GM12878 (cell line): ENCODE data around the gene CADM2. TPM values are rescaled to one million over a fixed set of nuclear protein-coding genes. Genes with fewer than 3 reads are reported as not detected.
A peak's percentile ranks its signal among the peaks of the same experiment; 100 is the strongest.

Source experiments
- ATAC-seq: fragments of 200-7000 bp; cut with Tn5 transposase; 3 replicates; pipeline ENCODE4 v1.9.1; 2020; ENCODE audit warnings: mild to moderate bottlenecking, moderate library complexity
- BruUV-seq: library from RNA; stranded (reverse); fragments of 400-500 nt; replicated peaks from 2 replicates; lab custom pipeline; 2021; lab: Mats Ljungman, UMichigan
- CTCF ChIA-PET: fragments of 300-600 bp; sonication (Branson Sonifier 250); formaldehyde crosslinking; extraction: SDS; loops from one replicate; lab custom pipeline; 2021; ENCODE audit warnings: inconsistent platforms; lab: Yijun Ruan, JAX
- POLR2A ChIA-PET: fragments of 350-600 bp; formaldehyde crosslinking; extraction: SDS; loops from one replicate; lab custom pipeline; 2021; ENCODE audit warnings: inconsistent platforms; lab: Charles Lee
- RAD21 ChIA-PET: fragments of 300-600 bp; sonication (Branson Sonifier 250); formaldehyde crosslinking; loops from one replicate; lab custom pipeline; 2023; ENCODE audit warnings: antibody characterized with exemption; ENCODE audit not compliant: unreplicated experiment; lab: Charles Lee
- SMC1A ChIA-PET: fragments of 300-600 bp; sonication (Branson Sonifier 250); formaldehyde crosslinking; loops from one replicate; lab custom pipeline; 2023; ENCODE audit not compliant: unreplicated experiment, uncharacterized antibody; lab: Charles Lee
- DNase-seq: peaks from one replicate; pipeline ENCODE4 v3.0.0-alpha.2; 2011; ENCODE audit warnings: low read depth, low spot score
- FAIRE-seq: peaks from 3 replicates; lab custom pipeline; 2011; peaks lifted over from hg19 to GRCh38; lab: Jason Lieb, UNC
- H2AFZ ChIP-seq: 2 replicates; pipeline ENCODE4 v1.6.0; 2011; ENCODE audit warnings: low read depth, low read length, control low read depth; ENCODE audit not compliant: control insufficient read depth
- H3K27ac ChIP-seq: 2 replicates; pipeline ENCODE4 v1.5.1; 2011; ENCODE audit warnings: control low read depth; ENCODE audit not compliant: control insufficient read depth, insufficient read depth
- H3K27me3 ChIP-seq, 2 experiments: replicated peaks in 1 of 2; 2 replicates each; pipeline versions ENCODE4 v1.6.0 to v1.6.1; 2011; ENCODE audit warnings: low read length in 1 of 2; ENCODE audit not compliant: control insufficient read depth in 2 of 2, insufficient read depth in 2 of 2
- H3K36me3 ChIP-seq, 2 experiments: 2 replicates each; pipeline ENCODE4 v1.5.1; 2011; ENCODE audit warnings: low read length in 1 of 2; ENCODE audit not compliant: control insufficient read depth in 2 of 2, insufficient read depth in 2 of 2
- H3K4me1 ChIP-seq: 2 replicates; pipeline ENCODE4 v1.6.1; 2011; ENCODE audit warnings: mild to moderate bottlenecking, low read length, moderate library complexity, mixed read lengths; ENCODE audit not compliant: control insufficient read depth, insufficient read depth
- H3K4me2 ChIP-seq: 2 replicates; pipeline ENCODE4 v1.6.0; 2011; ENCODE audit warnings: control low read depth; ENCODE audit not compliant: control insufficient read depth, insufficient read depth
- H3K4me3 ChIP-seq: fragments of 200-600 bp; sonication (generic); 2 replicates; pipeline ENCODE4 v1.5.1; 2016
- H3K79me2 ChIP-seq: 2 replicates; pipeline ENCODE4 v1.6.0; 2011; ENCODE audit warnings: low read length; ENCODE audit not compliant: control insufficient read depth, insufficient read depth
- H3K9ac ChIP-seq: 2 replicates; pipeline ENCODE4 v1.8.0; 2011; ENCODE audit warnings: low read length, control low read depth, mixed read lengths; ENCODE audit not compliant: control insufficient read depth, insufficient read depth
- H3K9me3 ChIP-seq: replicated peaks from 3 replicates; pipeline ENCODE4 v1.5.1; 2011; ENCODE audit warnings: mild to moderate bottlenecking, low read length; ENCODE audit not compliant: control insufficient read depth, insufficient read depth
- H4K20me1 ChIP-seq: 2 replicates; pipeline ENCODE4 v1.6.0; 2011; ENCODE audit not compliant: control insufficient read depth, insufficient read depth
- CHD2 ChIP-seq: IDR thresholded peaks from 2 replicates; pipeline ENCODE4 v1.6.1; 2011; ENCODE audit warnings: low read depth, low read length, improper control_type of control experiment, borderline replicate concordance
- ESRRA ChIP-seq: IDR thresholded peaks from 2 replicates; pipeline ENCODE4 v1.6.1; 2012; ENCODE audit warnings: mild to moderate bottlenecking, low read length, improper control_type of control experiment
- JUND ChIP-seq: IDR thresholded peaks from 2 replicates; pipeline ENCODE4 v1.6.1; 2012; ENCODE audit warnings: low read depth, mild to moderate bottlenecking, low read length, improper control_type of control experiment, moderate library complexity
- NFYA ChIP-seq: IDR thresholded peaks from 2 replicates; pipeline ENCODE4 v1.6.1; 2011; ENCODE audit warnings: low read depth, mild to moderate bottlenecking, low read length, improper control_type of control experiment, borderline replicate concordance
- SRF ChIP-seq, 2 experiments: IDR thresholded peaks; 2 replicates each; pipeline ENCODE4 v1.6.1; 2011; ENCODE audit warnings: low read depth in 2 of 2, low read length in 2 of 2, mild to moderate bottlenecking in 1 of 2, moderate library complexity in 1 of 2
- YY1 ChIP-seq: IDR thresholded peaks from 2 replicates; pipeline ENCODE4 v1.6.1; 2011; ENCODE audit warnings: low read depth, mild to moderate bottlenecking, low read length
- WGBS: methylation state at CpG from one replicate; pipeline ENCODE4 v1.1.6; 2016; ENCODE audit warnings: low lambda C conversion rate; ENCODE audit not compliant: insufficient replicate concordance, insufficient coverage; ENCODE audit errors: missing lambda C conversion rate; 5-methylcytosine and 5-hydroxymethylcytosine counted together
- in situ Hi-C: fragments of 300-500 bp; cut with MboI; formaldehyde crosslinking; loops from 9 replicates; pipeline ENCODE4 v1.14.3; 2018; ENCODE audit warnings: mixed read lengths
- intact Hi-C: fragments of 100-400 bp; cut with micrococcal nuclease; formaldehyde crosslinking; loops from one replicate; pipeline ENCODE4 v1.14.2; 2022; ENCODE audit not compliant: unreplicated experiment
- polyA plus RNA-seq, 11 experiments: library from polyadenylated mRNA; depleted of rRNA in 4 of 11; unstranded in 6 of 11; stranded (reverse) in 5 of 11; fragments of >200 nt; fragmentation: Nextera tagmentation in 4 of 11; fragmentation: Illumina TruSeq in 1 of 11; extraction: Ambion mirVana in 4 of 11; extraction: Trizol in 1 of 11; gene quantifications; 1 replicate in 1 of 11; 2 replicates in 10 of 11; pipeline versions ENCODE4 v1.2.1 to v1.2.3, GENCODE V29; 2011 to 2016; ENCODE audit warnings: inconsistent platforms in 2 of 11, missing spikeins in 2 of 11, low read depth in 1 of 11
- total RNA-seq, 4 experiments: library from RNA; depleted of rRNA in 3 of 4; stranded (reverse); fragments of >200 nt in 3 of 4; fragmentation: Illumina TruSeq in 1 of 4; extraction: Trizol in 1 of 4; gene quantifications; 2 replicates each; pipeline versions ENCODE4 v1.2.1 to v1.2.3, GENCODE V29; 2013 to 2021
- TF ChIP-seq, protein P1 (sequence below), 3 experiments: IDR thresholded peaks in 2 of 3; conservative IDR thresholded peaks in 1 of 3; 2 replicates each; pipeline ENCODE4 v1.5.1; 2011; ENCODE audit warnings: low read depth in 3 of 3, low read length in 3 of 3, mild to moderate bottlenecking in 3 of 3, control low read depth in 2 of 3, moderate library complexity in 2 of 3, inconsistent platforms in 1 of 3, mixed read lengths in 1 of 3; ENCODE audit not compliant: control insufficient read depth in 2 of 3, insufficient read depth in 1 of 3; ENCODE audit errors: extremely low read depth in 1 of 3
- TF ChIP-seq, protein P2 (sequence below): IDR thresholded peaks from 2 replicates; pipeline ENCODE4 v1.6.1; 2012; ENCODE audit warnings: mild to moderate bottlenecking, low read depth, low read length

CADM2 gene
- total and polyA plus RNA-seq, 10 of the 15 experiments (the other 5 are each of a cell fraction or from before 2014, with no cell fraction given): 0.13 TPM; not detected in 9

DNA sequence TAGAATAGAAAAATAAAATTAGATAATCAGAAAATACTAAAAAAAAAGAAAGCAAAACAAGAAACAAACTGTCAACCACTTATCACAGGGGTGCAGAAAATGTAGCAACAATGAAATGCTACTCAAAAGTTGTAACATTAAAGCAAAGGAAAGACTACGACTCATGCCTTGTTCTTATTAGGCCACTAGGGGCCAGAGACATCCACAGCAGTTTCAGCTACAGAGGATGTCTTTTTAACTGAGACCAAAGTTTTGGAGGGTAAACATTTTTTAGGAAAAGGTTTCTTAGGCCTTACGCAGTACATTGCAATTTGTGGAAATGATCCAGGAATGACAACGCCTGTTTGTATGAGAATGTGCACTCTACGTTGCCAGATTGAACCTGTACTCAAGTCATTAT lies 15.4 kb upstream of the CADM2 start:
- ChIA-PET POLR2A (no interaction called here), CTCF (interaction anchor here (1.7 kb wide), 1 partner anchor 10 kb away, joined by 4 read pairs; no protein-coding TSS in a partner anchor), SMC1A (no interaction called here), RAD21 (no interaction called here)
- Histone ChIP-seq H3K27me3 (no peaks in the 10 kb centered on the region), H3K4me1 (no peaks in the 10 kb centered on the region), H3K9ac (no peak overlapping the region), H3K79me2 (no peaks in the 10 kb centered on the region), H3K4me2 (no peak overlapping the region), H4K20me1 (no peaks in the 10 kb centered on the region), H2AFZ (no peak overlapping the region), H3K9me3 (no peaks in the 10 kb centered on the region), H3K27ac (no peak overlapping the region), H3K36me3 (no peaks in the 10 kb centered on the region), H3K4me3 (no peak overlapping the region)
- DNase-seq (no peak), FAIRE-seq (no peak), ATAC-seq (peak; percentile 74)
- TF ChIP-seq, protein P1, sequence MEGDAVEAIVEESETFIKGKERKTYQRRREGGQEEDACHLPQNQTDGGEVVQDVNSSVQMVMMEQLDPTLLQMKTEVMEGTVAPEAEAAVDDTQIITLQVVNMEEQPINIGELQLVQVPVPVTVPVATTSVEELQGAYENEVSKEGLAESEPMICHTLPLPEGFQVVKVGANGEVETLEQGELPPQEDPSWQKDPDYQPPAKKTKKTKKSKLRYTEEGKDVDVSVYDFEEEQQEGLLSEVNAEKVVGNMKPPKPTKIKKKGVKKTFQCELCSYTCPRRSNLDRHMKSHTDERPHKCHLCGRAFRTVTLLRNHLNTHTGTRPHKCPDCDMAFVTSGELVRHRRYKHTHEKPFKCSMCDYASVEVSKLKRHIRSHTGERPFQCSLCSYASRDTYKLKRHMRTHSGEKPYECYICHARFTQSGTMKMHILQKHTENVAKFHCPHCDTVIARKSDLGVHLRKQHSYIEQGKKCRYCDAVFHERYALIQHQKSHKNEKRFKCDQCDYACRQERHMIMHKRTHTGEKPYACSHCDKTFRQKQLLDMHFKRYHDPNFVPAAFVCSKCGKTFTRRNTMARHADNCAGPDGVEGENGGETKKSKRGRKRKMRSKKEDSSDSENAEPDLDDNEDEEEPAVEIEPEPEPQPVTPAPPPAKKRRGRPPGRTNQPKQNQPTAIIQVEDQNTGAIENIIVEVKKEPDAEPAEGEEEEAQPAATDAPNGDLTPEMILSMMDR (IDR thresholded peaks at IDR 0.05 in 2 of 3, conservative IDR thresholded peaks at IDR 0.05 in 1 of 3; ENCODE audit: control insufficient read depth in 2 of 3, extremely low read depth in 1 of 3, insufficient read depth in 1 of 3, low read depth in 3 of 3, low read length in 3 of 3): peak in 2 of 3 experiments; percentile 10 to 33; a peak in 2 of 6 replicates
- no peak for TF ChIP-seq ESRRA
- intact Hi-C loops: no loop called here
- 31% methylated on average over 4 of the region's 4 CpGs for WGBS
- in situ Hi-C loops: no loop called here
- BruUV-seq: no TSS peak

DNA sequence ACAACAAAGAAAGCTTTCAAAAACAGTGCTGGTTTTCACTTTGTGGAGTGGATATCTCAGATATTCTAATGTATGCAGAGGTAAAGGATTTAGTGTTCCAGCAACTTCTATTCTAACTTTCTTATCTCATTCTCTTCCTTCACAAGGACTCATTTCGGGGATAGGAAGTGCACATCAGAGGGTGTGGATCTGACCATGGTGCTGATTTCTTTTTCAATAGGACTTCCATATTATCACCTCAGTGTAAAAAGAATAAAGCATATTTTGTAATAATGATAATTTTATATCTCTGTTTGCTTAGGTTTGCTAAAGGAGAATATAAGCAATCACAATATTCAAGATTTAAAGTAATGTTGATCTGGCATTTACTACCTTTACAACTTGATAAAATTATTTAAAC lies 12.5 kb upstream of the CADM2 start:
- BruUV-seq: no TSS peak
- ChIA-PET CTCF (no interaction called here), POLR2A (no interaction called here), RAD21 (no interaction called here), SMC1A (no interaction called here)
- Histone ChIP-seq H3K4me2 (no peak overlapping the region), H3K4me1 (no peaks in the 10 kb centered on the region), H2AFZ (no peak overlapping the region), H3K36me3 (no peaks in the 10 kb centered on the region), H3K9me3 (no peaks in the 10 kb centered on the region), H4K20me1 (no peaks in the 10 kb centered on the region), H3K27ac (no peak overlapping the region)
- in situ Hi-C loops (no loop called here), intact Hi-C loops (no loop called here)
- FAIRE-seq (no peak), DNase-seq (no peak)
- WGBS: 0% methylated on average over 1 of the region's 1 CpG
- TF ChIP-seq, protein P2, sequence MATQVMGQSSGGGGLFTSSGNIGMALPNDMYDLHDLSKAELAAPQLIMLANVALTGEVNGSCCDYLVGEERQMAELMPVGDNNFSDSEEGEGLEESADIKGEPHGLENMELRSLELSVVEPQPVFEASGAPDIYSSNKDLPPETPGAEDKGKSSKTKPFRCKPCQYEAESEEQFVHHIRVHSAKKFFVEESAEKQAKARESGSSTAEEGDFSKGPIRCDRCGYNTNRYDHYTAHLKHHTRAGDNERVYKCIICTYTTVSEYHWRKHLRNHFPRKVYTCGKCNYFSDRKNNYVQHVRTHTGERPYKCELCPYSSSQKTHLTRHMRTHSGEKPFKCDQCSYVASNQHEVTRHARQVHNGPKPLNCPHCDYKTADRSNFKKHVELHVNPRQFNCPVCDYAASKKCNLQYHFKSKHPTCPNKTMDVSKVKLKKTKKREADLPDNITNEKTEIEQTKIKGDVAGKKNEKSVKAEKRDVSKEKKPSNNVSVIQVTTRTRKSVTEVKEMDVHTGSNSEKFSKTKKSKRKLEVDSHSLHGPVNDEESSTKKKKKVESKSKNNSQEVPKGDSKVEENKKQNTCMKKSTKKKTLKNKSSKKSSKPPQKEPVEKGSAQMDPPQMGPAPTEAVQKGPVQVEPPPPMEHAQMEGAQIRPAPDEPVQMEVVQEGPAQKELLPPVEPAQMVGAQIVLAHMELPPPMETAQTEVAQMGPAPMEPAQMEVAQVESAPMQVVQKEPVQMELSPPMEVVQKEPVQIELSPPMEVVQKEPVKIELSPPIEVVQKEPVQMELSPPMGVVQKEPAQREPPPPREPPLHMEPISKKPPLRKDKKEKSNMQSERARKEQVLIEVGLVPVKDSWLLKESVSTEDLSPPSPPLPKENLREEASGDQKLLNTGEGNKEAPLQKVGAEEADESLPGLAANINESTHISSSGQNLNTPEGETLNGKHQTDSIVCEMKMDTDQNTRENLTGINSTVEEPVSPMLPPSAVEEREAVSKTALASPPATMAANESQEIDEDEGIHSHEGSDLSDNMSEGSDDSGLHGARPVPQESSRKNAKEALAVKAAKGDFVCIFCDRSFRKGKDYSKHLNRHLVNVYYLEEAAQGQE: peak; percentile 69; the same call in 1 of the 2 replicates
- TF ChIP-seq YY1 (no peak), SRF (IDR thresholded peaks at IDR 0.05; ENCODE audit: low read depth in 2 of 2, low read length in 2 of 2) (no peak), CHD2 (no peak), NFYA (no peak), JUND (no peak)
- TF ChIP-seq, all 136 proteins: peak for 1
- no peak for ATAC-seq
- Histone ChIP-seq H3K27me3 (no peaks in the 10 kb centered on the region), H3K4me3 (no peak overlapping the region), H3K79me2 (no peaks in the 10 kb centered on the region), H3K9ac (no peak overlapping the region)
